Liver (tissue), 9 donors: ENCODE results near the gene TEX12. TPM values are rescaled to one million over a fixed set of nuclear protein-coding genes. Genes with fewer than 3 reads are reported as not detected.
A peak's percentile ranks its signal among the peaks of the same experiment; 100 is the strongest.

Experiments
- DNase-seq: peaks from one replicate; pipeline ENCODE4 v3.0.0-alpha.2; 2017; ENCODE audit warnings: low spot score
- H3K27ac ChIP-seq, 2 donors: one replicate each; pipeline ENCODE4 v1.7.0; 2013; ENCODE audit warnings: inconsistent platforms in 2 of 2, low read length in 2 of 2, control low read depth in 1 of 2, low read depth in 1 of 2, mild to moderate bottlenecking in 1 of 2
- H3K27me3 ChIP-seq, 4 donors: one replicate each; pipeline versions ENCODE4 v1.6.1 to v1.7.0; 2013; ENCODE audit warnings: low read length in 3 of 4, inconsistent platforms in 1 of 4, mild to moderate bottlenecking in 1 of 4, moderate library complexity in 1 of 4; ENCODE audit not compliant: control insufficient read depth in 4 of 4, insufficient read depth in 4 of 4
- H3K36me3 ChIP-seq, 4 donors: one replicate each; pipeline versions ENCODE4 v1.6.1 to v1.7.0; 2013; ENCODE audit warnings: low read length in 3 of 4, mild to moderate bottlenecking in 3 of 4, low read depth in 1 of 4, moderate library complexity in 1 of 4; ENCODE audit not compliant: control insufficient read depth in 4 of 4, insufficient read depth in 3 of 4
- H3K4me1 ChIP-seq, 4 donors: one replicate each; pipeline versions ENCODE4 v1.6.1 to v1.7.0; 2013; ENCODE audit warnings: low read length in 3 of 4, mild to moderate bottlenecking in 3 of 4, moderate library complexity in 1 of 4; ENCODE audit not compliant: control insufficient read depth in 4 of 4, insufficient read depth in 4 of 4
- H3K4me3 ChIP-seq, 3 donors: one replicate each; pipeline versions ENCODE4 v1.6.1 to v1.7.0; 2013; ENCODE audit warnings: low read length in 3 of 3, control low read depth in 1 of 3, low read depth in 1 of 3, mild to moderate bottlenecking in 1 of 3
- H3K9ac ChIP-seq, 2 donors: one replicate each; pipeline ENCODE4 v1.7.0; 2013; ENCODE audit warnings: low read length in 2 of 2, mild to moderate bottlenecking in 2 of 2, moderate library complexity in 2 of 2, control low read depth in 1 of 2, low read depth in 1 of 2
- H3K9me3 ChIP-seq, 4 donors: one replicate each; pipeline versions ENCODE4 v1.6.1 to v1.7.0; 2013; ENCODE audit warnings: low read length in 3 of 4; ENCODE audit not compliant: control insufficient read depth in 4 of 4
- ATF3 ChIP-seq: IDR thresholded peaks from 2 replicates; pipeline ENCODE4 v1.6.1; 2016; ENCODE audit warnings: antibody characterized with exemption
- EGR1 ChIP-seq, 2 donors: IDR thresholded peaks; 2 replicates each; pipeline ENCODE4 v1.6.1; 2016 to 2018; ENCODE audit warnings: antibody characterized with exemption in 2 of 2, low read depth in 2 of 2
- FOXA1 ChIP-seq: IDR thresholded peaks from 2 replicates; pipeline ENCODE4 v1.6.1; 2016; ENCODE audit warnings: antibody characterized with exemption
- GABPA ChIP-seq, 2 donors: IDR thresholded peaks in 1 of 2; conservative IDR thresholded peaks in 1 of 2; 2 replicates each; pipeline ENCODE4 v1.6.1; 2016; ENCODE audit warnings: antibody characterized with exemption in 2 of 2, mild to moderate bottlenecking in 1 of 2, moderate library complexity in 1 of 2
- HNF4A ChIP-seq, 2 donors: conservative IDR thresholded peaks; 2 replicates each; pipeline ENCODE4 v1.6.1; 2016; ENCODE audit warnings: antibody characterized with exemption in 2 of 2, mild to moderate bottlenecking in 2 of 2
- HNF4G ChIP-seq: IDR thresholded peaks from 2 replicates; pipeline ENCODE4 v1.6.1; 2016; ENCODE audit warnings: antibody characterized with exemption
- JUND ChIP-seq, 2 donors: IDR thresholded peaks; 2 replicates each; pipeline ENCODE4 v1.6.1; 2016; ENCODE audit warnings: antibody characterized with exemption in 2 of 2
- MAX ChIP-seq: IDR thresholded peaks from 2 replicates; pipeline ENCODE4 v1.6.1; 2016; ENCODE audit warnings: antibody characterized with exemption
- NR2F2 ChIP-seq: IDR thresholded peaks from 2 replicates; pipeline ENCODE4 v1.6.1; 2016; ENCODE audit warnings: antibody characterized with exemption
- RAD21 ChIP-seq, 2 donors: IDR thresholded peaks; 2 replicates each; pipeline ENCODE4 v1.6.1; 2016; ENCODE audit warnings: antibody characterized with exemption in 2 of 2, mild to moderate bottlenecking in 2 of 2
- REST ChIP-seq: IDR thresholded peaks from 2 replicates; pipeline ENCODE4 v1.6.1; 2016; ENCODE audit warnings: antibody characterized with exemption, mild to moderate bottlenecking
- RXRA ChIP-seq, 2 donors: IDR thresholded peaks; 2 replicates each; pipeline ENCODE4 v1.6.1; 2017 to 2018; ENCODE audit warnings: antibody characterized with exemption in 2 of 2, mild to moderate bottlenecking in 1 of 2
- SP1 ChIP-seq: IDR thresholded peaks from 2 replicates; pipeline ENCODE4 v1.6.1; 2018; ENCODE audit warnings: antibody characterized with exemption, mild to moderate bottlenecking
- TAF1 ChIP-seq: conservative IDR thresholded peaks from 2 replicates; pipeline ENCODE4 v1.6.1; 2016; ENCODE audit warnings: antibody characterized with exemption, mild to moderate bottlenecking
- YY1 ChIP-seq: IDR thresholded peaks from 2 replicates; pipeline ENCODE4 v1.6.1; 2016; ENCODE audit warnings: antibody characterized with exemption, mild to moderate bottlenecking
- WGBS: extraction: QIAGEN DNeasy Blood & Tissue Kit; methylation state at CpG from one replicate; pipeline ENCODE4 v1.1.7; 2013; 5-methylcytosine and 5-hydroxymethylcytosine counted together
- polyA plus RNA-seq, 2 donors: library from polyadenylated mRNA; stranded (reverse) in 1 of 2; unstranded in 1 of 2; fragments of 200-250 nt in 1 of 2; fragments of >200 nt in 1 of 2; fragmentation: Nextera tagmentation in 1 of 2; extraction: Ambion mirVana in 1 of 2; gene quantifications; one replicate each; pipeline versions ENCODE4 v1.2.1 to v1.2.3, GENCODE V29; 2013 to 2015
- total RNA-seq, 2 donors: library from RNA; depleted of rRNA; stranded (reverse); fragments of >200 nt; gene quantifications; one replicate each; pipeline ENCODE4 v1.2.3, GENCODE V29; 2014
- TF ChIP-seq, protein P1 (sequence below): IDR thresholded peaks from 2 replicates; pipeline ENCODE4 v1.6.1; 2016; ENCODE audit warnings: antibody characterized with exemption
- TF ChIP-seq, protein P2 (sequence below): fragments of 150-350 bp; IDR thresholded peaks from 2 replicates; pipeline ENCODE4 v1.5.1; 2017; ENCODE audit warnings: improper control_type of control experiment, low read depth, low read length; ENCODE audit not compliant: missing input control
- donor health status: healthy.
- donor health status: healthy.
- donor health status: healthy.
- donor health status: healthy.
- donor health status: healthy.

Gene TEX12
- total and polyA plus RNA-seq, 4 donors = 0.07 to 0.42 (median 0.29) TPM; not detected in 1

DNA sequence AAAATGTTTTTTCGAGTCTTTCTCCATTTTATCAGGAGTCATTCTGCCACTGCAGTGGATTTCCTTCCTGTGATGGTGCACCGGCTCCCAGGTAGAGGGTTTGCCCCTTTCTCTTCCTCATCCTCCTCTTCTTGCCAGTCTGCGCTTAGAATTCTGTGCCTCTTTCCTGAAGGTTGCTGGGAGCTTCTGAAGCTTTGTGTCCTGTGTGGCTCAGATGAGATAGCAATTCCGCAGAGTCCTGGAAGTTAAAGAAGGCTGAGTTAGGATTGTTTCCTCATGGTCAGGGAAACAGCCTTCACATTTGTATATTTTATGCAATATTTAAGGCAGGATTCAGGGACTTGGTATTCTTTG lies 8.4 kb downstream of the TEX12 start:
- Histone ChIP-seq H3K36me3 (peaks cover 0 to 9% (median 5%) of the 10 kb centered on the region in 4 donors), H3K27me3 (no peaks in the 10 kb centered on the region), H3K9me3 (no peaks in the 10 kb centered on the region), H3K4me1 (peaks cover 0 to 8% (median 5%) of the 10 kb centered on the region in 4 donors), H3K27ac (peak overlapping the region; percentile 73 to 84), H3K9ac (peak overlapping the region; percentile 79 to 89), H3K4me3 (peak overlapping the region; percentile 62 to 80 (median 74))
- TF ChIP-seq, protein P1, sequence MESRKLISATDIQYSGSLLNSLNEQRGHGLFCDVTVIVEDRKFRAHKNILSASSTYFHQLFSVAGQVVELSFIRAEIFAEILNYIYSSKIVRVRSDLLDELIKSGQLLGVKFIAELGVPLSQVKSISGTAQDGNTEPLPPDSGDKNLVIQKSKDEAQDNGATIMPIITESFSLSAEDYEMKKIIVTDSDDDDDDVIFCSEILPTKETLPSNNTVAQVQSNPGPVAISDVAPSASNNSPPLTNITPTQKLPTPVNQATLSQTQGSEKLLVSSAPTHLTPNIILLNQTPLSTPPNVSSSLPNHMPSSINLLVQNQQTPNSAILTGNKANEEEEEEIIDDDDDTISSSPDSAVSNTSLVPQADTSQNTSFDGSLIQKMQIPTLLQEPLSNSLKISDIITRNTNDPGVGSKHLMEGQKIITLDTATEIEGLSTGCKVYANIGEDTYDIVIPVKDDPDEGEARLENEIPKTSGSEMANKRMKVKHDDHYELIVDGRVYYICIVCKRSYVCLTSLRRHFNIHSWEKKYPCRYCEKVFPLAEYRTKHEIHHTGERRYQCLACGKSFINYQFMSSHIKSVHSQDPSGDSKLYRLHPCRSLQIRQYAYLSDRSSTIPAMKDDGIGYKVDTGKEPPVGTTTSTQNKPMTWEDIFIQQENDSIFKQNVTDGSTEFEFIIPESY = peak; percentile 1
- TF ChIP-seq JUND (IDR thresholded peaks at IDR 0.05) = peak in 1 of 2 donors; percentile 4
- peak; percentile 62 for TF ChIP-seq TAF1
- no peak for TF ChIP-seq HNF4A (conservative IDR thresholded peaks at IDR 0.05)
- peak; percentile 6 for TF ChIP-seq FOXA1
- DNase-seq = no peak
- 6% methylated on average over 4 of the region's 4 CpGs for whole genome bisulfite sequencing

DNA sequence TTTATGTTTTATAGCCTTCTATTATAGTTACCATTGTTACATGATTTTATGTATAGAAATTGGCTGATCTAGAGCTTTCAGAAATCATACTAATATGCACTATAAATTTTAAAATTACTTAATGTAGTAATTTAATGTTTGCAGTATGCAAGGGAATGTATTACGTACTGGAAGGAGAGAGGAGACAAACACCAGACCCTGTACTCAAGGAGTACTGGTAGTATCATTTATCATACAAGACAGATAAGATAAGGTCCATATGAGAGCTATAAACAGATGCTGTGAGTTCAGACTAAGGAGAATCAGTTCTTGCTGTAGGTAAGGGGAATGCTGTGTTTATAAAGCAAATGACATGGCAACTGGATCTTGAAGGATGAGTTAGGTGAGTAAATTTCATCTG lies 8.9 kb downstream of the TEX12 start:
- Histone ChIP-seq H3K27ac (peak overlapping the region; percentile 73 to 84), H3K27me3 (no peaks in the 10 kb centered on the region), H3K9me3 (no peaks in the 10 kb centered on the region), H3K4me3 (peak overlapping the region; percentile 62 to 80 (median 74)), H3K4me1 (peaks cover 0 to 8% (median 5%) of the 10 kb centered on the region in 4 donors), H3K9ac (peak overlapping the region; percentile 79 to 89), H3K36me3 (peaks cover 0 to 9% (median 5%) of the 10 kb centered on the region in 4 donors)
- no peak for TF ChIP-seq FOXA1
- TF ChIP-seq EGR1 (IDR thresholded peaks at IDR 0.05; ENCODE audit: low read depth in 2 of 2) = no peak
- TF ChIP-seq YY1 = no peak
- TF ChIP-seq RAD21 (IDR thresholded peaks at IDR 0.05) = no peak
- TF ChIP-seq, protein P1 = no peak
- TF ChIP-seq, protein P2, sequence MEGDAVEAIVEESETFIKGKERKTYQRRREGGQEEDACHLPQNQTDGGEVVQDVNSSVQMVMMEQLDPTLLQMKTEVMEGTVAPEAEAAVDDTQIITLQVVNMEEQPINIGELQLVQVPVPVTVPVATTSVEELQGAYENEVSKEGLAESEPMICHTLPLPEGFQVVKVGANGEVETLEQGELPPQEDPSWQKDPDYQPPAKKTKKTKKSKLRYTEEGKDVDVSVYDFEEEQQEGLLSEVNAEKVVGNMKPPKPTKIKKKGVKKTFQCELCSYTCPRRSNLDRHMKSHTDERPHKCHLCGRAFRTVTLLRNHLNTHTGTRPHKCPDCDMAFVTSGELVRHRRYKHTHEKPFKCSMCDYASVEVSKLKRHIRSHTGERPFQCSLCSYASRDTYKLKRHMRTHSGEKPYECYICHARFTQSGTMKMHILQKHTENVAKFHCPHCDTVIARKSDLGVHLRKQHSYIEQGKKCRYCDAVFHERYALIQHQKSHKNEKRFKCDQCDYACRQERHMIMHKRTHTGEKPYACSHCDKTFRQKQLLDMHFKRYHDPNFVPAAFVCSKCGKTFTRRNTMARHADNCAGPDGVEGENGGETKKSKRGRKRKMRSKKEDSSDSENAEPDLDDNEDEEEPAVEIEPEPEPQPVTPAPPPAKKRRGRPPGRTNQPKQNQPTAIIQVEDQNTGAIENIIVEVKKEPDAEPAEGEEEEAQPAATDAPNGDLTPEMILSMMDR = no peak
- no peak for TF ChIP-seq RXRA (IDR thresholded peaks at IDR 0.05)
- TF ChIP-seq HNF4G = no peak
- TF ChIP-seq MAX = no peak
- TF ChIP-seq GABPA (IDR thresholded peaks at IDR 0.05 in 1 of 2, conservative IDR thresholded peaks at IDR 0.05 in 1 of 2) = no peak
- TF ChIP-seq SP1 = no peak
- TF ChIP-seq ATF3 = no peak
- TF ChIP-seq REST = no peak
- TF ChIP-seq NR2F2 = no peak
- 33% methylated on average over 1 of the region's 1 CpG for WGBS
- DNase-seq = no peak
